ENCODE results near the gene IL13. TPM values are rescaled to one million over a fixed set of nuclear protein-coding genes. Genes with fewer than 3 reads are reported as not detected.

IL13 gene
- total and polyA plus RNA-seq, 4 experiments from 2014 or later = not detected

DNA sequence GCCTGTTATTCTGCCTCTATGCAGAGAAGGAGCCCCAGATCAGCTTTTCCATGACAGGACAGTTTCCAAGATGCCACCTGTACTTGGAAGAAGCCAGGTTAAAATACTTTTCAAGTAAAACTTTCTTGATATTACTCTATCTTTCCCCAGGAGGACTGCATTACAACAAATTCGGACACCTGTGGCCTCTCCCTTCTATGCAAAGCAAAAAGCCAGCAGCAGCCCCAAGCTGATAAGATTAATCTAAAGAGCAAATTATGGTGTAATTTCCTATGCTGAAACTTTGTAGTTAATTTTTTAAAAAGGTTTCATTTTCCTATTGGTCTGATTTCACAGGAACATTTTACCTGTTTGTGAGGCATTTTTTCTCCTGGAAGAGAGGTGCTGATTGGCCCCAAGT is 15.5 kb downstream of the IL13 start:
- Mint-ChIP-seq H3K27ac (peak overlapping the region in 2 of 7 donors; percentile 36 to 79), H3K4me3 (peak overlapping the region in 1 of 8 donors; percentile 8), H3K9me3 (no peaks in the 10 kb centered on the region), H3K4me1 (peaks cover 8 to 29% (median 10%) of the 10 kb centered on the region in 4 donors), H3K36me3 (no peaks in the 10 kb centered on the region), H3K27me3 (peaks cover 1 to 2% of the 10 kb centered on the region in 2 donors)
- ChIA-PET CTCF (ENCODE audit: partially characterized antibody) (no interaction called here), POLR2A (ENCODE audit: partially characterized antibody) (no interaction called here)
- peaks cover 12% of the 10 kb centered on the region for H3K4me1 ChIP-seq (ENCODE audit: insufficient read depth, low read length)
- H3K4me3 ChIP-seq (ENCODE audit: low read length in 2 of 2) = no peak overlapping the region
- no peak overlapping the region for H3K27ac ChIP-seq (ENCODE audit: low read depth, low read length)
- H3K9me3 ChIP-seq (ENCODE audit: control insufficient read depth in 1 of 2, low read length in 2 of 2) = no peaks in the 10 kb centered on the region
- H3K36me3 ChIP-seq (ENCODE audit: insufficient read depth, low read length) = no peaks in the 10 kb centered on the region
- intact Hi-C loops (cut with micrococcal nuclease) = no loop called here
- no peak for DNase-seq
- H3K27me3 ChIP-seq (ENCODE audit: insufficient read depth, low read length) = no peaks in the 10 kb centered on the region

DNA sequence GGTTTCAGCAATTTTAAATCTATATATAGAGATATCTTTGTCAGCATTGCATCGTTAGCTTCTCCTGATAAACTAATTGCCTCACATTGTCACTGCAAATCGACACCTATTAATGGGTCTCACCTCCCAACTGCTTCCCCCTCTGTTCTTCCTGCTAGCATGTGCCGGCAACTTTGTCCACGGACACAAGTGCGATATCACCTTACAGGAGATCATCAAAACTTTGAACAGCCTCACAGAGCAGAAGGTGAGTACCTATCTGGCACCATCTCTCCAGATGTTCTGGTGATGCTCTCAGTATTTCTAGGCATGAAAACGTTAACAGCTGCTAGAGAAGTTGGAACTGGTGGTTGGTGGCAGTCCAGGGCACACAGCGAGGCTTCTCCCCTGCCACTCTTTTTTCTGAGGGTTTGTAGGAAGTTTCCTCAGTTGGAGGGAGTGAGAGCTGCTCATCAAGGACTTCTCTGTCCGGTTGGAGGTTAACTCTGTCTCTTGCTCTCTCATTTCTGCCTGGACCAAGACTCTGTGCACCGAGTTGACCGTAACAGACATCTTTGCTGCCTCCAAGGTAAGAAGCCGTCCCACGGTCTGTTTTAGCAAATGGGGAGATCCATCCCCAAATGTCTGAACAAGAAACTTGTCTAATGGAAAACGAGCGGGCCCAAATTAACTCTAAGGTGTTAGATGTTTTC is 16.1 kb downstream of the IL13 start, which contains the start of gene IL4:
IL4 (plus strand) TSS at position 51 of the 692 bp plus-strand sequence; CDS start at position 113, 62 bp downstream.
- Mint-ChIP-seq H3K27me3 (peaks cover 1 to 2% of the 10 kb centered on the region in 2 donors), H3K9me3 (no peaks in the 10 kb centered on the region), H3K27ac (peak within 1 kb of the TSS; percentile 65 to 92 (median 89)), H3K4me1 (peaks cover 8 to 29% (median 10%) of the 10 kb centered on the region in 4 donors), H3K36me3 (no peaks in the 10 kb centered on the region), H3K4me3 (peak within 1 kb of the TSS; percentile 36 to 82 (median 72))
- ChIA-PET CTCF (ENCODE audit: partially characterized antibody) (interaction anchor here (1.3 kb wide), 1 partner anchor 32 kb away, joined by 3 read pairs; no protein-coding TSS in a partner anchor), POLR2A (ENCODE audit: partially characterized antibody) (interaction anchor here (1.1 to 1.4 kb wide), 5 partner anchors 11 to 184 kb away, joined by 3 to 8 read pairs (median 4); partner anchors contain the start of genes CCNI2 and IRF1)
- H3K36me3 ChIP-seq (ENCODE audit: insufficient read depth, low read length) = no peaks in the 10 kb centered on the region
- H3K27me3 ChIP-seq (ENCODE audit: insufficient read depth, low read length) = no peaks in the 10 kb centered on the region
- no peak within 1 kb of the TSS for H3K4me3 ChIP-seq (ENCODE audit: low read length in 2 of 2)
- H3K27ac ChIP-seq (ENCODE audit: low read depth, low read length) = peak within 1 kb of the TSS; percentile 32
- H3K9me3 ChIP-seq (ENCODE audit: control insufficient read depth in 1 of 2, low read length in 2 of 2) = no peaks in the 10 kb centered on the region
- H3K4me1 ChIP-seq (ENCODE audit: insufficient read depth, low read length) = peaks cover 12% of the 10 kb centered on the region
- intact Hi-C loops (cut with micrococcal nuclease) = no loop called here
- no peak for DNase-seq

DNA sequence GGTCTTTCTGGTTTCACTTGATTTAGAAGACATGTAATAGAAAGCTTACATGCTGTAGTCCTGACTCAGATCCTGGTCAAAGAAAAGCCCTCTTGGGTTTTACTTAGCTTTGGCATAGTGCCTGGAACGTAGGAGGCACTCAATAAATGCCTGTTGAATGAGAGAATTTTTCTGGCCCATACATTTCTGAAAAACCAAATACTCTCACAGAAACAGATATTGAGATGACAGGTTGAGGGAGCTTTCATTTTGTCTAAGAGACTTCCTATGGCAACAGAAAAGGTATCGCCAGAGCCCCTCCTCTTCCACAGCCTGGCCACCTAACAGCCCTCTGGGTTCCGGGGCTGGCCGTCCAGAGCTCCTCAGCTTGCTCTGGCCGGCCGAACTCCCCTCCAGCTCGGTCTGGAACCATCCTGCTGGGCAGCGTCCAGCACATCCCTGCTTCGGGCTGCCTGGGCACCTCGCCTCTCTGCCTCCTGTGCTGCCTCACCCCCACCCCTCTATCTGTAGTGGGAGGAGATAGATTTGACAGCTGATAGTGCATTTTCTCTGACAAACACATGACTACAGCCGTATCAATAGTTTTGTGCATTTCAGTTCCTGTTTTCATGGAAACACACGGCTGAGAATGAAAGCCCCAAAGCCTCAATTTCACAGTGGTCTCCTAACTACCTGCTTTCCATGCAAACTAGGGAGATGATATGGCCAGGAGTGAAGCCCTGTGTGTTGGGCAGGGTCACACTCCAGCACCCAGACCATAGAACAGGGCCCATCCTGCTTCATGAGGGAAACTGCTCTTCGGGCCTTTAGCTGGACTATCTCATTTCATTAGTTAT is 16.9 kb downstream of the IL13 start:
- CTCF ChIA-PET (ENCODE audit: partially characterized antibody) = interaction anchor here (1.3 kb wide), 1 partner anchor 33 kb away, joined by 3 read pairs; no protein-coding TSS in a partner anchor
- Histone ChIP-seq H3K27me3 (ENCODE audit: insufficient read depth, low read length) (no peaks in the 10 kb centered on the region), H3K27ac (ENCODE audit: low read depth, low read length) (peak overlapping the region; percentile 32), H3K4me3 (ENCODE audit: low read length in 2 of 2) (no peak overlapping the region), H3K36me3 (ENCODE audit: insufficient read depth, low read length) (no peaks in the 10 kb centered on the region), H3K4me1 (ENCODE audit: insufficient read depth, low read length) (peaks cover 12% of the 10 kb centered on the region), H3K9me3 (ENCODE audit: control insufficient read depth in 1 of 2, low read length in 2 of 2) (no peaks in the 10 kb centered on the region)
- POLR2A ChIA-PET (ENCODE audit: partially characterized antibody) = interaction anchor here (0.7 to 1.4 kb wide), 6 partner anchors 12 to 196 kb away, joined by 3 to 8 read pairs (median 4); partner anchors contain the start of genes CCNI2 and IRF1
- intact Hi-C loops (cut with micrococcal nuclease) = no loop called here
- Mint-ChIP-seq H3K27me3 (peaks cover 0 to under 1% of the 10 kb centered on the region in 2 donors), H3K9me3 (no peaks in the 10 kb centered on the region), H3K4me3 (peak overlapping the region; percentile 36 to 82 (median 72)), H3K27ac (peak overlapping the region; percentile 79 to 92 (median 89)), H3K36me3 (no peaks in the 10 kb centered on the region), H3K4me1 (peaks cover 8 to 29% (median 10%) of the 10 kb centered on the region in 4 donors)
- DNase-seq = peak in 1 of 5 donors; percentile 13

DNA sequence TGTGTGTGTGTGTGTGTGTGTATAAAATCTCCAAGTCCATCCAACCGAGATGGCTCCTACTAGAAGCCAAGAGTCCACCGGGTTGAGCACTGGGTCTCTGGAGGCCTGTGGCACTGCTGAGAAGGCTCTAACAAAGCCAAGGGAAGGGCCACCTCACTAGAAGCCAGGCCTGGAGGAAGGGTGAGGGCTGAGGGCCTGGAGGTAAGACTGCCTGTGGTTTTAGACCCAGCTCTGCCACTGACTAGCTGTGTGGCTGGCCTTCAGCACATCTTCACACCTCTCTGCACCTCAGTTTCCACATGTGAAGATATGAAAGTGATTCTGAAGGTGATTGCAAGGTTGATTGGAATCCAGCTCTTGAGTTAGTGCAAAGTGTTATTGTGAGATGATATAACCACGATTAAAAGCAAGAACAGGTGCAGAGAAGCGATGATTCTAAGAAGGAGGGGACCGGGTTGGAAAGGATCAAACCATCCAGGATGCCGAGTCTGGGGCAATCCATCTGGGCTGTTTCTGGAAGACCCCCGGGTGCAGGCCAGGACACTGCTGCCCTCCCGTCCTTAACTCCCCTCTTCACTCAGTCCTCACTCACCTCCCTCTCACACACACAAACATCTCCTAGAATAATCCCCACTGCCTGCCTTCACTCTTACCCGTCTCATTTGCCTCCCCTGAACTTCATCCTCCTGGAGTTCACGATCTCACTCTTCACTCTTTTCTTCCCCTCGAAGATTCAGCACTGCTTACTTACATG is 18.1 kb downstream of the IL13 start:
- Mint-ChIP-seq H3K4me3 (no peak overlapping the region), H3K36me3 (peaks cover 0 to 5% of the 10 kb centered on the region in 2 donors), H3K27ac (peak overlapping the region in 3 of 7 donors; percentile 43 to 62 (median 61)), H3K27me3 (no peaks in the 10 kb centered on the region), H3K4me1 (peaks cover 8 to 29% (median 10%) of the 10 kb centered on the region in 4 donors), H3K9me3 (no peaks in the 10 kb centered on the region)
- no peaks in the 10 kb centered on the region for H3K36me3 ChIP-seq (ENCODE audit: insufficient read depth, low read length)
- intact Hi-C loops (cut with micrococcal nuclease) = no loop called here
- ChIA-PET POLR2A (ENCODE audit: partially characterized antibody) (interaction anchor here (1.4 kb wide), 1 partner anchor 15 kb away, joined by 4 read pairs; no protein-coding TSS in a partner anchor), CTCF (ENCODE audit: partially characterized antibody) (no interaction called here)
- H3K4me3 ChIP-seq (ENCODE audit: low read length in 2 of 2) = no peak overlapping the region
- no peak overlapping the region for H3K27ac ChIP-seq (ENCODE audit: low read depth, low read length)
- no peaks in the 10 kb centered on the region for H3K27me3 ChIP-seq (ENCODE audit: insufficient read depth, low read length)
- no peaks in the 10 kb centered on the region for H3K9me3 ChIP-seq (ENCODE audit: control insufficient read depth in 1 of 2, low read length in 2 of 2)
- DNase-seq = no peak
- peaks cover 12% of the 10 kb centered on the region for H3K4me1 ChIP-seq (ENCODE audit: insufficient read depth, low read length)

DNA sequence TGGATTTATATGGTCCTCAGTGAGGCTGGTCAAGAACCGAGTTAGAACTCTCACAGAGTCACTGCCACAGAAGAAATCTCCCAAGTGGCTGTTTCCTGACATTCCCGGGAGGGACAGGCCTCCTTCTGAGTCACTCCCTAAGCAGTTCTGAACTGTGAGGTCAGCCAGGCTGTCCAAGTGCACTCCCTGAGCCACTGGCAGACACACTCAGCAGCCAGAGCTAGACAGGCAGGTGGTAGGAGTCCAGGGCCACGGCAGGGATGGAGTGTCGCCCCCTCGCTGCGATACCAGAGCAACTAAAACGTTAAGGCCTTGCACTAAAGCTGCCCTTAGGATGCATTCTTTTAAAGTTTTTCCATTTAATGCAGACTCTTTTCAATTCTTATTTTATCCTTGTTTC is 19.2 kb downstream of the IL13 start:
- Mint-ChIP-seq H3K27ac (no peak overlapping the region), H3K27me3 (no peaks in the 10 kb centered on the region), H3K4me3 (no peak overlapping the region), H3K4me1 (peaks cover 8 to 29% (median 10%) of the 10 kb centered on the region in 4 donors), H3K9me3 (no peaks in the 10 kb centered on the region), H3K36me3 (peaks cover 0 to 7% of the 10 kb centered on the region in 2 donors)
- H3K36me3 ChIP-seq (ENCODE audit: insufficient read depth, low read length) = no peaks in the 10 kb centered on the region
- POLR2A ChIA-PET (ENCODE audit: partially characterized antibody) = no interaction called here
- no peak overlapping the region for H3K27ac ChIP-seq (ENCODE audit: low read depth, low read length)
- no peak overlapping the region for H3K4me3 ChIP-seq (ENCODE audit: low read length in 2 of 2)
- peaks cover 12% of the 10 kb centered on the region for H3K4me1 ChIP-seq (ENCODE audit: insufficient read depth, low read length)
- no peak for DNase-seq
- intact Hi-C loops (cut with micrococcal nuclease) = no loop called here
- CTCF ChIA-PET (ENCODE audit: partially characterized antibody) = no interaction called here
- H3K27me3 ChIP-seq (ENCODE audit: insufficient read depth, low read length) = no peaks in the 10 kb centered on the region
- no peaks in the 10 kb centered on the region for H3K9me3 ChIP-seq (ENCODE audit: control insufficient read depth in 1 of 2, low read length in 2 of 2)

DNA sequence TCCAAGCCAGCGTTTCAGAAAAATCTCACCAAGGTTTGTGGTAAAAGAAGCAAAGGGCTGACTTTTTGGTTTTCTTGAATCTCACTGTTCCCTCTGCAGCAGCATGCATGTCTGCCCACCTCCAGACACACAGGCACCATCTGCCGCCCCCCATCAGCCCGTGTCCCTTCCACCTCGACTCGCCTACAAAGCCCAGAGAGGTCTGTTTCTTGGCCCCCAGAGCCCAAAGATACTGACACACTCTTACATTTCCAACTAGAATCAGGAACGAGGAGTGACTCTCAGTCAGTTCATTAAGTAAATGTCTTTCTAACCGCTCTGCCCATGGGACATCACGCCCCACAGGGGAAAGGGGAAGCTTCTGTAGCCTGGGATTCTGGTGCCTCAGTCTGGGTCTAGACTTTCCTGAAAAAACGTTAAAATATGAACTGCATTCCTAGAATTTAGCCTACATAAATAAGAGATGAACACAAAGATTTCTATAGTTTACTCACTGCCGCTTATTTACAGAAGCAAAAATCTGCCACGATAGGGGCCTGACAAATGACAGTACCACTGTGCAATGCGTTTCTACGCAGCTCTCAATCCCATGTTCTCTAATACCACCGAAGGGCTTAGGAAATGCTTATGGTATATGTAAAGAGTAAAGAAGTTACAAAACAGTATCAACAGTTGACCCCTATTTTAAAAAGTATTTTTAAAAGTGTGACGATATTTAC is 19.9 kb downstream of the IL13 start:
- Histone ChIP-seq H3K4me3 (ENCODE audit: low read length in 2 of 2) (no peak overlapping the region), H3K4me1 (ENCODE audit: insufficient read depth, low read length) (peaks cover 12% of the 10 kb centered on the region), H3K9me3 (ENCODE audit: control insufficient read depth in 1 of 2, low read length in 2 of 2) (no peaks in the 10 kb centered on the region), H3K27ac (ENCODE audit: low read depth, low read length) (no peak overlapping the region), H3K36me3 (ENCODE audit: insufficient read depth, low read length) (no peaks in the 10 kb centered on the region), H3K27me3 (ENCODE audit: insufficient read depth, low read length) (no peaks in the 10 kb centered on the region)
- DNase-seq = no peak
- no peaks in the 10 kb centered on the region for H3K27me3 Mint-ChIP-seq
- H3K36me3 Mint-ChIP-seq = peaks cover 0 to 7% of the 10 kb centered on the region in 2 donors
- ChIA-PET POLR2A (ENCODE audit: partially characterized antibody) (no interaction called here), CTCF (ENCODE audit: partially characterized antibody) (no interaction called here)
- no peak overlapping the region for H3K27ac Mint-ChIP-seq
- no peaks in the 10 kb centered on the region for H3K9me3 Mint-ChIP-seq
- intact Hi-C loops (cut with micrococcal nuclease) = no loop called here
- no peak overlapping the region for H3K4me3 Mint-ChIP-seq
- H3K4me1 Mint-ChIP-seq = peaks cover 8 to 29% (median 10%) of the 10 kb centered on the region in 4 donors

All from CD4-positive, alpha-beta memory T cell (primary cell).